ENCODE measurements around the gene HNF1B. TPM values are rescaled to one million over a fixed set of nuclear protein-coding genes. Genes with fewer than 3 reads are reported as not detected.

The HNF1B gene
- total RNA-seq, 4 donors from 2014 or later, result not detected

DNA sequence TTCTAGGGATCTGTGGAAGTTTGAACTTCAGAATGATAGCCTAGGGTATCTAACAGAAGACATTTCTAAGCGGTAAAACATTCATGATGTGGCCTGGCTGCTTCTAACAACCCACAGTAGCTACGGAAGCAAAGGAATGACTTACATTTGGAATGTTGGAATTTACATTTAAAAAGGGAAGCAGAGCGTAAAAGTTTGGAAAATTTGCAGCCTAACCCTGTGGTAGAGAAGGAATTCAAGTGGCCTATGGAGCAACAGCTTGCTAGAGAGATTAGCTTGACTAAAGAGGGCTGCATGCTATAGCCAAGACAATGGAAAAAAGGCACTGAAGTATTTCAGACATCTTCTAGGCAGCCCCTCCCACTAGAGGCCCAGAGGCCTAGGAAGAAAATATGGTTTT, 50.1 kb downstream of the HNF1B start:
- TF ChIP-seq, protein P1, sequence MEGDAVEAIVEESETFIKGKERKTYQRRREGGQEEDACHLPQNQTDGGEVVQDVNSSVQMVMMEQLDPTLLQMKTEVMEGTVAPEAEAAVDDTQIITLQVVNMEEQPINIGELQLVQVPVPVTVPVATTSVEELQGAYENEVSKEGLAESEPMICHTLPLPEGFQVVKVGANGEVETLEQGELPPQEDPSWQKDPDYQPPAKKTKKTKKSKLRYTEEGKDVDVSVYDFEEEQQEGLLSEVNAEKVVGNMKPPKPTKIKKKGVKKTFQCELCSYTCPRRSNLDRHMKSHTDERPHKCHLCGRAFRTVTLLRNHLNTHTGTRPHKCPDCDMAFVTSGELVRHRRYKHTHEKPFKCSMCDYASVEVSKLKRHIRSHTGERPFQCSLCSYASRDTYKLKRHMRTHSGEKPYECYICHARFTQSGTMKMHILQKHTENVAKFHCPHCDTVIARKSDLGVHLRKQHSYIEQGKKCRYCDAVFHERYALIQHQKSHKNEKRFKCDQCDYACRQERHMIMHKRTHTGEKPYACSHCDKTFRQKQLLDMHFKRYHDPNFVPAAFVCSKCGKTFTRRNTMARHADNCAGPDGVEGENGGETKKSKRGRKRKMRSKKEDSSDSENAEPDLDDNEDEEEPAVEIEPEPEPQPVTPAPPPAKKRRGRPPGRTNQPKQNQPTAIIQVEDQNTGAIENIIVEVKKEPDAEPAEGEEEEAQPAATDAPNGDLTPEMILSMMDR (IDR thresholded peaks at IDR 0.05; ENCODE audit: low read depth), result no peak

DNA sequence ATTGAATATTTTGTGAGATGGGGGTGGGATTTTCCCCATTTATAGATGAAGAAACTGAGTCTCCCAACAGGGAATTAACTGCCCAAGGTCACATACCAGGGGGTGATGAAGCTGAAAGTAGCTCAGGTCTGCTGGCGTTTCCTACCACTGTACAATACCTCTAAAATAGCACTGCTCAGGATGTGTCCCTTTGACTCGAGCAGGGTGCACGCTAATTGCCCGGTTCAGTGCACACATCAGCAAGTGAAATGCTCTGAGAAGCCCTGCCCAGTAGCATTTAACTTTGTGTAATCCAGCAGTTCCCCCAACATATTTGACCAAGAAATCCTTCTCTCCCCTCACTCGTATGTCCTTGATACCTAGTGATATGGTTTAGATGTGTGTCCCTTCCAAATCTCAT, 51.5 kb downstream of the HNF1B start:
- TF ChIP-seq, protein P1 (IDR thresholded peaks at IDR 0.05; ENCODE audit: low read depth), result no peak

GRCh38 chr17:37691807-37692206, 53.1 kb downstream of the HNF1B start:
- TF ChIP-seq, protein P1 (IDR thresholded peaks at IDR 0.05; ENCODE audit: low read depth), result no peak

- TF ChIP-seq, protein P1 (IDR thresholded peaks at IDR 0.05; ENCODE audit: low read depth), result no peak
Observed at GRCh38 chr17:37689317-37689716, 55.5 kb downstream of the HNF1B start.

GRCh38 chr17:37683454-37683984, 61.3 kb downstream of the HNF1B start:
- TF ChIP-seq, protein P1 (IDR thresholded peaks at IDR 0.05; ENCODE audit: low read depth), result no peak

DNA sequence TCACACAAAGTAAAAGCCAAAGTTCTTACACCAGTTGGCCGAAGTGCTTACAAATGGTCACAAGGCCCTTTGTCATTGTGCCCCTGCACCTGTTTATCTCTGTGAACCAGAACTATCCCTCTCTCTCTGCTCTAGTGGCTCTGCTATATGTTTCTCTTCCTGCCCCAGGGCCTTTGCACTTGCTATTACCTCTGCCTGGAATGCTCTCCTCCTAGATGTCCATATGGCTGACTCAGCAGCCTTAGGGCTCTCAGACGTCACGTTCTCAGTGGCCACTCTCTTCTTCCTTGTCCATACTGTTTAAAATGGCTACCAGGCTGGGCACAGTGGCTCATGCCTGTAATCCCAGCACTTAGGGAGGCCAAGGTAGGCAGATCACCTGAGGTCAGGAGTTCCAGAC, 62.9 kb downstream of the HNF1B start:
- TF ChIP-seq, protein P1 (IDR thresholded peaks at IDR 0.05; ENCODE audit: low read depth), result no peak

GRCh38 chr17:37678036-37678435, 66.8 kb downstream of the HNF1B start:
- TF ChIP-seq, protein P1 (IDR thresholded peaks at IDR 0.05; ENCODE audit: low read depth), result no peak
